Coronary artery (tissue), 2 donors: ENCODE data around the gene GRID1.

ENCODE experiments used
- DNase-seq: peaks from one replicate; pipeline ENCODE4 v3.0.0-alpha.2; 2017; ENCODE audit warnings: low spot score
- H3K27ac ChIP-seq, 2 donors: fragments of 200-600 bp; sonication (generic); one replicate each; pipeline ENCODE4 v1.5.1; 2016 to 2019
- H3K4me3 ChIP-seq: fragments of 200-600 bp; sonication (generic); 2 replicates; pipeline ENCODE4 v1.5.1; 2016; ENCODE audit warnings: mild to moderate bottlenecking, moderate library complexity
- CTCF ChIP-seq: fragments of 200-600 bp; sonication (generic); IDR thresholded peaks from one replicate; pipeline ENCODE4 v1.5.1; 2019; ENCODE audit warnings: antibody characterized with exemption

The GRID1 gene

GRCh38 chr10:86252079-86252478 lies 114.5 kb downstream of the GRID1 start:
- H3K27ac ChIP-seq: no peak overlapping the region
- TF ChIP-seq CTCF: no peak

GRCh38 chr10:86251426-86251825 lies 115.2 kb downstream of the GRID1 start:
- TF ChIP-seq CTCF: no peak

More at GRCh38 chr10:86252079-86252478, 114.5 kb downstream of the GRID1 start:
- no peak overlapping the region for H3K4me3 ChIP-seq
- DNase-seq: no peak

GRCh38 chr10:86250399-86250798 lies 116.2 kb downstream of the GRID1 start:
- TF ChIP-seq CTCF: no peak
- peak overlapping the region; percentile 58 for H3K4me3 ChIP-seq
- H3K27ac ChIP-seq: peak overlapping the region in 1 of 2 donors; percentile 62
- DNase-seq: no peak

More at GRCh38 chr10:86251426-86251825, 115.2 kb downstream of the GRID1 start:
- no peak for DNase-seq
- Histone ChIP-seq H3K4me3 (no peak overlapping the region), H3K27ac (no peak overlapping the region)

- no peak for TF ChIP-seq CTCF
- H3K4me3 ChIP-seq: no peak overlapping the region
- H3K27ac ChIP-seq: no peak overlapping the region
- no peak for DNase-seq
Observed at GRCh38 chr10:86249794-86250193, 116.8 kb downstream of the GRID1 start.

GRCh38 chr10:86248062-86248461 lies 118.5 kb downstream of the GRID1 start:
- Histone ChIP-seq H3K4me3 (no peak overlapping the region), H3K27ac (no peak overlapping the region)
- DNase-seq: no peak
- TF ChIP-seq CTCF: no peak

GRCh38 chr10:86247588-86247987 lies 119.0 kb downstream of the GRID1 start:
- no peak for DNase-seq
- no peak overlapping the region for H3K27ac ChIP-seq
- no peak for TF ChIP-seq CTCF

GRCh38 chr10:86247073-86247472 lies 119.5 kb downstream of the GRID1 start:
- no peak overlapping the region for H3K27ac ChIP-seq
- no peak for TF ChIP-seq CTCF

More at GRCh38 chr10:86247588-86247987, 119.0 kb downstream of the GRID1 start:
- no peak overlapping the region for H3K4me3 ChIP-seq

More at GRCh38 chr10:86247073-86247472, 119.5 kb downstream of the GRID1 start:
- DNase-seq: no peak
- no peak overlapping the region for H3K4me3 ChIP-seq
